GM21526 (cell line): ENCODE data around the gene TSC22D3.
A peak's percentile ranks its signal among the peaks of the same experiment; 100 is the strongest.
"Not testable (repeated sequence)": the region's sequence is repeated elsewhere in the genome, so short reads cannot be mapped to it uniquely, and the experiment has no call there.

ENCODE experiments used
- ATAC-seq: cut with Tn5 transposase; IDR thresholded peaks from one replicate; pipeline ENCODE4 v1.9.1; 2021; ENCODE audit warnings: moderate library complexity; ENCODE audit not compliant: unreplicated experiment, low FRiP score

TSC22D3 gene

DNA sequence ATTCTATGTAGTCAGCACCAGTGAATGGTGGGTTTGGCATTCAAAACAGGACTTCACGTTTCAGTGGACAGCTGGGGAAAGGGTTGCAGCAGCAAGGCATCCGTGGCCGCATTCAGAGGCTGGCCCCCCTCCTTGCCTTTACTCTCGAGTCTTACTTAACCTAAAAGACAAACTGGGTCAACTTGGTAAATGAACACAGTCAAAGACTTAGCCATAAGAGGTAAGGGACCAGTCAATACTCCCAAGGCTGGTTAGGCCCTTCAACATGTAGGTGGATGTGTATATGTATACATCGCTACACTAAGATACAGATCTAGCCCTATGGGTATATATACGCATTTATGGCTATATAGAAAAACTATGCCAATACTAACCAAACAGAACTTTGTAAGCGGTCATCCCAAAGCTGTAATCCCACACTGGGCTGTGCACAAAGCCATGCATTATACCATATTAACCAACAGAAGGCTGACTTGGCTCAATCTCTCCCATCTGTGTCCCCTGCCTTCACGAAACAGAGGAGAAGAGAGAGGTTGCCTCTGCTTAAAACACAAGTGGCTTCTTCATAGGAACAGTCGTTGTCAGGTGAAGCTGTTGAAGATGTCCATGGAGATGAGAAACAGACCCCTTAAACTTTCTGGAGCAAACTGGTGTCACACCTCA, 61.9 kb downstream of the TSC22D3 start:
- no peak for ATAC-seq

DNA sequence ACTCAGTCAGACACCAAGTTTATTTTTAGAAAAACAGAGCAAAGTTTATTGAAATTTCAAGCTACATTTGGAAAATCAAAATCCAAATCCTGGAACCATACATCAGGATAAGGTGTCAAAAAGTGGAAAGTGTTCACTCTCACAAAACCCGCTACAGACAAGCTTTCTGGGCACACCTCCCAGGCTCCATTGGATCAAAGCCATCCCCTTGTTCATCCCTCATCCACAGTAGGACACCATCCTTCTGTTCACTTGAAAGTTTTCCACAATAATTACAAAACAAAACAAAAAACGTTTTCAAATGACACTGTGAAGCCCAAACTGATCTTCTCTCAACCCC, 62.4 kb downstream of the TSC22D3 start:
- no peak for ATAC-seq

DNA sequence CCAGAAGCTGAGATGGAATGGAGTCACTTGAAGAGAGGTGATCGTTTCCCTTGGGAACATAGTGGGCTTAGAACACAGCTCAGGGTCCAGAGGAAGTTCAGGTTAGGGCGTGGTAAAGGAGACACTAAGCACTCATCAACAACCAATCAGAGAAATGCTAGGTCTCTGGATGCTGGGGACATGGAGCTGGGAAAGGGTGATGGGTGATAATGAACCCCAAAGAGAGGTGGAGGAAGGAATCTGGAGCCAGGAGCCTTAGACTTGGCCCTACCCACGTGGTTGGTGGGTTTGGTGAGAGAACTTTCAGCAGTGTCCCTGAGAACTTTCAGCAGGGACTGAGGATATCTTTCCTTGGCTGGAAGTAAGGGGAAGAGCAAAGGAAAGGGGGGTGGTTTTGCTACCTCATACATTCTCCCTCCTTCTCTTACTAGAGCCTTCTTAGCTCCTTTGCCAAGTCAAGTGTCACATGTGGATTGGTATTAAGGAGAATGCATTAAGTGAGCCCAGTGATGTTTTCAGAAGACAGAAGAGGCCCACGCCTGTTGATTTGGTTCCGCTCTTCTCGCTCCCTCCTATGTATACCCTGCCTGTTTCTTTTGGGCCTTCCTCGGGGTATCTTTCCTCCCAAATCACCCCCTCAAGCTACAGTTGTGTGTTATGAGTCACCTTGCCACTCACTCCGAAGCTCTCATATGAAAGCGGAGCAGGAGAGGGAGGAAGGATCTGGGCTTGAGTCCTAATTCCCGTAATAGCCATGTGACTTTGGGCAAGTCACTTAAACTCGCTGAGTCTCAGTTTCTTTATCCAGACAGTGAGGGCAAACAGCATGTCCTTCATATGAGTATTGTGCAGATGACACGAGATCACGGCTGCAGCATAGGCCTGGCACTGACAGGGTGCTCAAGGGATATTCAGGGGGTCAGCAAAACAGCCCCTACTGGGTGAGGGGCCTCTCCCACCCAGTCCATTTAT, 63.1 kb downstream of the TSC22D3 start:
- ATAC-seq, result no peak

DNA sequence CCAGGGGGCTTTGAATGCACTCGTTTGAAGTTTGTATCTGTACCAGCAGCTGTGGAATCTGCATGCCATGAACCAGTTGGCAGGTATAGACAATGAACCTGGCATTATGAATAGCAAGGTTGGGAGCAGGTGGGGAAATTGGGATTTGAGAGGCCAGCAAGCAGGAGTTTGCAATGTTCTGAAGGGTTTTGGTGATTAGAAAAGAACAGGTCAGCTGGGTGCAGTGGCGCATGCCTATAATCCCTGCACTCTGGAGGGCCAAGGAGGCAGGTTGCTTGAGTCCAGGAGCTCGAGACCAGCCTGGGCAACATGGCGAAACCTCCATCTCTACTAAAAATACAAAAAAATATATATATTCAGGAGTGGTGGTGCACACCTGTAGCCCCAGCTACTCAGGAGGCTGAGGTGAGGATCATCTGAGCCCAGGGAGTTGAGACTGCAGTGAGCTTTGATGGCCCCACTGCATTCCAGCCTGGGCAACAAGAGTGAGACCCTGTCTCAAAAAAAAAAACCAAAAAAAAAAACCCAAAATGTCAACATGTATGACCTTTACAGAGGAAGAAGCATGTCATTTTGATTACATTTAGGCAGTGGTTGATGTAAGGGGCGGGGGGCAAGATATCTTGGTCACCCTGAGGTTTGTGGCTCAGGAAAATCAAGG, 63.9 kb downstream of the TSC22D3 start:
- no peak for ATAC-seq

DNA sequence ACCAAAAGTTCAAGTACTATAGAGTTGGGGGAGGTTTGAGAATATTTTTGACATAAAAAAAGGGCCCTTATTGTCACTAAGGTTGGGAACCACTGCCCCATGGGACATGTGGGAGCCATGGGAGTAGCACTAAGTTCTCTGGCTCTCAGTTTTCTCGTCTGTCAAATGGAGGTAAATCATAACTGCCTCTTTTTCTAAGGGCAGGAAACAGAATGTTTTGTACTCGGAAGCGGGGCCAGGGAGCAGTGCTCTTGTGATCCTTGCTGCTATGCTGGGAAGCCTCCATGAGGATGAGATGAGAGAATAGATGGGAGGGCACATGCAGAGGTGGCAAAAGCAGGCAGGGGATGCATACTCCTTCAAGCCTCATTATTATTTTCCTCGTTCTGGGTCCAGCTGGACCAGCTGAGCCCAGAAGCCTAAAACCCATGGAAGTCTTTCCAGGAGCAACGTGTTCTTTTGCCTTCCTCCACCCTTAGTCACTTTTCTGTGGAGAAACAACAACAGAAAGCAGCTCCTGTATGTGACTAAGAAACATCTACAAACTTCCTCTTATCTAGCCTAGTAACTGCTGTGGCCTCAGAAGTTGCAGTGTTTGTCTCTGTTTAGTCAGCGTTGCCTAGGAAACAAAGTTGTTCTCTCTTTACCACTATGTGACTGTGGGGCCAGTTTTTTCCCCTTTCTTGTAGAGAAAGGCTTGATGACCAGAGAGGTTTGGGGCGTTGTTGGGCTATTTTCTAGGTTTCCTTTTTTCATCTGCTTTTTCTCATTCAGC, 64.8 kb downstream of the TSC22D3 start:
- ATAC-seq, result peak; percentile 97

DNA sequence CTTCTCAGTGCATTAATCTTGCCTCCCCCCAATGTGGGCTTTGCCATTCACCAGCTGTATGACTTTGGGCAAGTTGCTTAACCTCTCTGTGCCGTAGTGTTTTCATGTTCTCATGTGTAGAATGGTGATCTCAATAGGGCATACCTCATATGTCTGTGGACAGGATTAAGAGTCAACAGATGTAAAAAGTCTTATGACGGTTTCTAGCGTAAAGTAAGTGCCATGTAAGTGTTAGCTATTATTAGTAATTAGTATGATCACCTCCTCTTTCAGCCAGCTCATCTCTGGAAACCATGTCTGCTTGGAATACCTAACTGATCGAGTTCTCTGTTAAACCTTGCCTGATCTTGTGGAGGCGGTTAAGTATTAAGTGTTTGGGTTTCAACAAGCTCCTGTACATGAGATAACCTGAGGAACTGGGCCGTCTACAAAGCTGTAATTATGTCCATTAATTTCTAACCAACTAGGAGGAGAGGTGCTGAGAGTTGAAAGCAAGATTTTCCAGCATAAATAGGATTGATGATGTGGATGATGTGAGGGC, 66.3 kb downstream of the TSC22D3 start:
- no peak for ATAC-seq

DNA sequence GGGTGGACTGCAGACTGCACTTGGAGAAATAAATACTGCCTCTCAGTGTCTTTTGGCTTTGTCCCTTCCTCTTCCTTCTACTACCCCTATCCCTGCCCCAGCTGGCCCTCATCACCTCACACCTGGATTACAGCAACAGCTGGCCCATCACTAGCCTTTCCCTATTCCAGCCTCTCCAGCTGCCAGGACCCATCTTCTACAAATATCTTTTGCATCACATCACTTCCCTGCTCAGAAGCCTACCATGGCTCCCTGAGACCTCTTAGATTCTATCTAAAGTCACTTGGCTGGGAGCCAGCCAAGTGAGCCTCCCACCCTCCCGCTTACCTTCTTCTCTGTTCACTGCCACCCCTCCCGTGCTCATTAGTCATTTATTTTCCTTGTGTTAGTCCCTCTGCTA, 66.8 kb downstream of the TSC22D3 start:
- ATAC-seq, result no peak

DNA sequence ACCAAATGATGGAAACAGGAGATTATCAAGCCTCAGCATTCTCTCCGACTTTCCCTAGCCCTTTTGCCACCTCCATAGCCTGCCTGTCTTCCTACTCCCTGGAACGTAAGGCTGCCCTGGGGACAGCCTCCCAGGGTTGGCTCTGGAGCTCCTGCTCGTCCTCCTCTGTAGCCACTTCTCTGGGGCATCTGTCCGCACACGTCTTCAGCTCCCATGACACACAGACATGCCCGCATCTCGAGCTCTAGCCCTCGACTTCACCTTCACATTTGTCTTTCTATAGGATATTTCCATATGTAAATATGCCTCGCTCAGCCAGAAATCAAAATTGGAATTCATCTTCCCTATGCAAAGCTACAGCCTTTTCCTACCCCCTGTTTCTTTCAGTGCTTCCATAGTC, 67.7 kb downstream of the TSC22D3 start:
- no peak for ATAC-seq

DNA sequence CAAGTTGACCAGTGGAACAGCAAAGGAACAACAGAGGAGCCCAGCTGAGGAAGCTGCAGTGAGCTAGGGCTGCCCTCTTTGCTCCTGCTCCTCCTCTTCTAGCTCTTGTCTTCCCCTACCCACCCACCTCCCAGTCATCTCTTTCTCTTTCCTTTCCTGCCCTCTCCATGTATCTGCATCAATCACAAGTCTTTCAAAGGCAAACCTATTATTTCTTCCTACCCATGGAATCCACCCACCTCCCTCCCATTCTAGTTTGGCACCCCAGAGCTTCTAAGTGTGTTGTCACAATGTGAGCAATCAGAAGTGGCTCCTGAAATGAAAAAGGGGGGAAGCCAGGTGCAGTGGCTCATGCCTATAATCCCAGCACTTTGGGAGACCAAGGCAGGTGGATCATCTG, 69.3 kb downstream of the TSC22D3 start:
- no peak for ATAC-seq

DNA sequence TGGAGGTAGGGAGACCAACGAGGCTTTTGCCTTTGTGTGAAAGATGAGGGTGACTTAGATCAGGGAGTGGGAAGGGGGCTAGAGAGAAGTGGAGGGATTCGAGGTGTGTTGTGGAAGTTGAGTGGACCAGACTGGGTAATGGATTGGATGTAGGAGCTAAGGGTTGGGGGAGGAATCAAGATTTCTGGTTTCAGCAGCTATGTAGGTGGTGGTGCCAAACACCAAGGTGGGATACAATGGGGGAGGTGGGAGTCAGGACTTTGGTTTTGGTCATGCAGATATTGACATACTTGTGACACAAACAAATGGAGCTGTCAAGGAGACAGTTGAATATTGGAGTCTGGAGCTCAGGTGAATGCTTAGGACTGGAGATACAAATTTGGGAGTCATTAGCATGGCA, 71.0 kb downstream of the TSC22D3 start:
- no peak for ATAC-seq

DNA sequence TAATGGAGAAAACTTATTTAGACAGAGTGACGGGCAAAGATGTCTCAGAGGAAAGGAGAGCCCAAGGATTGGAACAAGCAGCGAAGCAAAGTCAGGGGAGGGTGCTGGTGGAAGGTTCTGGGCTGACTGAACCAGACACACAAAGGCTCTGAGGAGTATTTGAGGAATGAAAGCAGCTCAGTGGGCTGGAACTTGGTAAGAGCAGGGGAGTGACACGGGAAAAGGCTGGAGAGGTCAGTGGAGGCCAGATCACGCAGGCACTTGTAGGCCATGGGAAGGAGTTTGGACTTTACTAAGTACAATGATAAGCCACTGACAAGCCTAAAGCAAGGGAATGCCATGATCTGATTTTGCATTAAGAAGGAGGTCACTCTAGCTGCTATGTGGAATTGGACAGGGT, 71.4 kb downstream of the TSC22D3 start:
- no peak for ATAC-seq

DNA sequence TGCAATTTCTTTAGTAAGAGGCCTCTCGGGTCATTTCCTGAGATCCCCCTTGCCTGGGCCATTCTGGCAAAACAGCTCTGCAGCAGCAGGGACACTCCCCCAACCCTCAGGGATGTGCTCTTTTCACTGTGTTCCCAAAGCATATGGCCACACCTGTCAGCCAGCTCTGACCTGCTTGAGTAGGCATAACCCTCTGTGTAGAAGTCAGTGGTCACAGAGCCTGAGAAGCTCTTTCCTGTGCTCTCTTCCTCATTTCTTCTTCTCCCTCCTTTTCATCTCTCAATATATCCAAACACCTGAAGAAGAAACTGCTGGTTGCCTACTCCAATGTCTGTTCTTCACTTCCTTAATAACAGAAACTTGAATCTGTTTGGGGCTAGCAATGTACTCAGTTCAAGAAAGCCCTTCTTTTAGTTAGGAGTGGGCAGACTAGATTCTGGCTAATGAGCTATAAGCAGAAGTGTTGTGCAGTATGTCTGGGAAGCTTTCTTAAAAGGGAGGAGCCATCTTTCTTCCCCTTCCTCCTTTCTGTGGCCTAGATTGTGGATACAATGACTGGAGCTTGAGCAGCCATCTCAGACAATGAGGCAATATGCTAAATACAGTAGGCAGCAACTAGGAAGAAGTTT, 74.0 kb downstream of the TSC22D3 start:
- peak; percentile 78 for ATAC-seq

DNA sequence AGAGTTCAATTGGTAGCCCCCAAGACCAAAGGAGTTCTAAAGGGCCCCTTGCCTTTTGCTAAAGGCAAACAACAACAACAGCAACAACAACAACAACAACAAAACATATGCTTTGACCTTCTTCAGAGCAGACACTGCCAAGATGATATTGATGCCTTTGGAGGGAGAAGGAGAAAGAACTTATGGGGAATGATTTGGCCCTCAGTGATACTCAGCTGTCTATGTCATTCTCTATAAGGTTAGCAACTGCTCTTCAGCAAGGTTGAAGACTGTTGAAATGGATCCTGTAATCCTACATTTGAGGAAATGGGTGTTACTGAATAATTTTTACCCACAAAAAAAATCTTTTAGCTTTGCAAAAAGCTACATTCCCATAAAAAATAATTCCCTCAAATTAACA, 74.8 kb downstream of the TSC22D3 start:
- no peak for ATAC-seq

DNA sequence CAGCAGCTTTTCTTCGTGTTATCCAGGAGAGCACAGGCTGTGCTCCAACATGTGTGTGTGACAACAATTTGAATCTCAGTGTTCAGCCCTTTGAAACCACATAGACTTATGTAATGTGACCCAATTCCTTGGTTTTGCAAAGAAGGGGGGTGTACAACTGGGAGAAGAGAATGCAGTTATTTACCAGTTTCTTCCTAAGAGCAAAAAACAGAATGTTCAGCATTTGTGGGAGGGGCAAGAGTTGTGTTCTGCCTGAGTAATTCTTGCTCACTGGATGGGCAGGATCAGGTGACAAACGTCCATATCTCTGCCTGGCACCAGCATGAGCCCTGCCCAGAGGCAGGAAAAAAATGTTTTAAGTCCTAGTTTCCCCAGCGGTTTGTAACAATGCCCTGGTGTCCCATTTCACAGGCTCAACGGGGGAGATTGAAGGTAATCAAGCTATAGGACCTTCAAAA, 75.2 kb downstream of the TSC22D3 start:
- no peak for ATAC-seq

DNA sequence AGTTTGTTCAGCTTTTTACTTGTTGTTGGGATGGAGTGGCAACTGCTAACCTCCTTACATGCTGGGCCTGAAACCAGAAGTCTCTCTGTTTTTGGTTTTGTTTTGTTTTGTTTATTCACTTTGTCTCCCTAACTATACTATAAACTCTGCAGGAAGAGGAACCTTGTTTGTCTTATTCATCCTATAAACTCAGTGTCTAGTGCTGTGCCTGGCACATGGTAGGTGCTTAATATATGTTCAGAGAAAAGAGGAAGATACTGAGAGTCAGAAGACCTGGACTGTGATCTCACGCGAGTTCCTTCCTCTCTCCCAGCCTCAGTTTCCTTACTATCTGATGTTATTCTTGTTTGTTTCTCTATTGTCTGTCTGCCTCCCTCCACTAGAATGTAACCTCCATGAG, 76.0 kb downstream of the TSC22D3 start:
- no peak for ATAC-seq

DNA sequence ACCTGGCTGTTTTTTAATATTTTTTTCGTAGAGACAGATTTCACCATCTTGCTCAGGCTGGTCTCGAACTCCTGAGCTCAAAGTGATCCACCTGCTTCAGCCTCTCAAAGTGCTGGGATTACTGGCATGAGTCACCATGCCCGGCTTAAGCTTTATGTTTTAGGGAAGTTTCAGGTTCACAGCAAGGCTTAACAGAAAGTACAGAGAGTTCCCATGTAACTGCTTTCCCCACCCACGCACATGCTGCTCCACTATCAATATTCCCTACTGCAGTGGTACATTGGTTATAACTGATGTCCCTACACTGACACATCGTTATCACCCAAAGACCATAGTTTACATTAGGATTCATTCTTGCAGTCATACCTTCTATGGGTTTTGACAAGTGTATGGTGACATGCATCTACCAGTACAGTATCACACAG, 84.6 kb downstream of the TSC22D3 start:
- no peak for ATAC-seq

DNA sequence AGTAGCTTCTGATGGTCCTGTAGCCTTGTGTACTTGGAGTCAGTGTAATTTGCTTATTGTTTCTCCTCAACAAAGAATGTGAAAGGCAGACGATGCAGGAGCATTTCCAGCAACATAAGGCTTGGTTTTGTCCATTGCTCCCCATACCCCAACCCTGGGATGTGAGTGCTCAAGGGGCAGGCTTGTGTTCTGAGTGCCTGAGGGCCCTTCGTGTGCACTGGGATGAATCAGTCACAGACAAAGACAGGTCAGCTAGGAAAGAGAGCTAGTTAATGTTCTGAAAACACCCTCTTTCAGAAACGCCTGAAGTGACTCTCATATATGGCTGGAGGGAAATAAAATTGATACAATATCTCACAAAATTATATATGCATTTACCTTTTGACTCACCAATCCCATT, 88.1 kb downstream of the TSC22D3 start:
- no peak for ATAC-seq

DNA sequence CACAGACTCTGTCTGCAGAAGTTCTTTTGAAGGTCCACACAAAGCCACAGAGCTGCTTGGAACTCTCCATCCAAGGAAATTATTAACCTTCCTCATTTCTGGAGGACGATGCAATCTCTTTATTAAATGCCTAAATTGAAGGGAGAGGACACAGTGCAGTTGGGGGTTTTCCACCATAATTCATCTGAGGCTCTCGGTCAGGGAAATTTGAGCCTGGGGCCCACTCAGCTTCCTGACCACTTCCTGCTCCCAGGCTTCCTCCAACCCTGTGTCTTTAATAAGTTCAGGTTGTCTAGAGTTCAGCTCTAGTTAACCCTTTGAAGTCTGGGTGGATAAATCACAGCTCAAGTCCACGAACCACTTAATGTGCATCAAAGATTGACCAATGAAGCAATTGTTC, 88.8 kb downstream of the TSC22D3 start:
- no peak for ATAC-seq

DNA sequence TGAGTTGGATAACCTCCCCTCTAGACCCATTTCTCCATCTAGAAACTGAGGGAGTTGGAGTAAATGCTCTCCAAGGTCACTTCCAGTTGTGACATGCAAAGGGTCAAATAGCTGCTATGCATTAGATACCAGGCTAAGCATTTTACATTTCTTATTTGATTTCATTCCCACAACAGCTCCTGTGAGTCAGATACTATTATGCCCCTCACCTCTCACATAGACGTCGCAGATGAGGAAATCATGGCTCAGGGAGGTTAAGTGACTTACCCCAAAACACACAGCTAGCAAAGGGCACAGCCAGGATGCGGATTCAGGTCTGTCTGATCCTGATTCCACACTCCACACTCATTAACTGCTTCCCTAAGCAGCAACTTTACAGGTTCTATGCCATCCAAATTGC, 89.6 kb downstream of the TSC22D3 start:
- no peak for ATAC-seq

DNA sequence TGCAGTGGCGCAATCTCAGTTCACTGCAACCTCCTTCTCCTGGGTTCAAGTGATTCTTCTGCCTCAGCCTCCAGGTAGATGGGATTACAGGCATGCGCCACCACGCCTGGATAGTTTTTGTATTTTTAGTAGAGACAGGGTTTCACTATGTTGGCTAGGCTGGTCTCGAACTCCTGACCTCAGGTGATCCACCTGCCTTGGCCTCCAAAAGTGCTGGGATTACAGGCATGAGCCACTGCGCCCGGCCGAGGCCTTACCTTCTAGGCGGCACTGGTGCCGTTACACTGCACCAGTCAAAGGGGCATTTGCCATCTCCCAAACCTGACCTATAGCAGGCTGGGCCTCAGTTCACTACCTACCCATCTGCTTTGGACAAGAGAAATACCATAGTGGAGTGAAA, 90.0 kb downstream of the TSC22D3 start:
- not testable (repeated sequence) for ATAC-seq
